GM12878 (cell line): ENCODE data around the gene THRAP3. TPM values are rescaled to one million over a fixed set of nuclear protein-coding genes. Genes with fewer than 3 reads are reported as not detected.
"Not testable (repeated sequence)": the region's sequence is repeated elsewhere in the genome, so short reads cannot be mapped to it uniquely, and the experiment has no call there.

ENCODE experiments used
- ATAC-seq: fragments of 200-7000 bp; cut with Tn5 transposase; 3 replicates; pipeline ENCODE4 v1.9.1; 2020; ENCODE audit warnings: mild to moderate bottlenecking, moderate library complexity
- BruUV-seq: library from RNA; stranded (reverse); fragments of 400-500 nt; replicated peaks from 2 replicates; lab custom pipeline; 2021; lab: Mats Ljungman, UMichigan
- CTCF ChIA-PET: fragments of 300-600 bp; sonication (Branson Sonifier 250); formaldehyde crosslinking; extraction: SDS; loops from one replicate; lab custom pipeline; 2021; ENCODE audit warnings: inconsistent platforms; lab: Yijun Ruan, JAX
- POLR2A ChIA-PET: fragments of 350-600 bp; formaldehyde crosslinking; extraction: SDS; loops from one replicate; lab custom pipeline; 2021; ENCODE audit warnings: inconsistent platforms; lab: Charles Lee
- RAD21 ChIA-PET: fragments of 300-600 bp; sonication (Branson Sonifier 250); formaldehyde crosslinking; loops from one replicate; lab custom pipeline; 2023; ENCODE audit warnings: antibody characterized with exemption; ENCODE audit not compliant: unreplicated experiment; lab: Charles Lee
- SMC1A ChIA-PET: fragments of 300-600 bp; sonication (Branson Sonifier 250); formaldehyde crosslinking; loops from one replicate; lab custom pipeline; 2023; ENCODE audit not compliant: unreplicated experiment, uncharacterized antibody; lab: Charles Lee
- DNase-seq: peaks from one replicate; pipeline ENCODE4 v3.0.0-alpha.2; 2011; ENCODE audit warnings: low read depth, low spot score
- FAIRE-seq: peaks from 3 replicates; lab custom pipeline; 2011; peaks lifted over from hg19 to GRCh38; lab: Jason Lieb, UNC
- H2AFZ ChIP-seq: 2 replicates; pipeline ENCODE4 v1.6.0; 2011; ENCODE audit warnings: low read depth, low read length, control low read depth; ENCODE audit not compliant: control insufficient read depth
- H3K27ac ChIP-seq: 2 replicates; pipeline ENCODE4 v1.5.1; 2011; ENCODE audit warnings: control low read depth; ENCODE audit not compliant: control insufficient read depth, insufficient read depth
- H3K27me3 ChIP-seq, 2 experiments: replicated peaks in 1 of 2; 2 replicates each; pipeline versions ENCODE4 v1.6.0 to v1.6.1; 2011; ENCODE audit warnings: low read length in 1 of 2; ENCODE audit not compliant: control insufficient read depth in 2 of 2, insufficient read depth in 2 of 2
- H3K36me3 ChIP-seq, 2 experiments: 2 replicates each; pipeline ENCODE4 v1.5.1; 2011; ENCODE audit warnings: low read length in 1 of 2; ENCODE audit not compliant: control insufficient read depth in 2 of 2, insufficient read depth in 2 of 2
- H3K4me1 ChIP-seq: 2 replicates; pipeline ENCODE4 v1.6.1; 2011; ENCODE audit warnings: mild to moderate bottlenecking, low read length, moderate library complexity, mixed read lengths; ENCODE audit not compliant: control insufficient read depth, insufficient read depth
- H3K4me2 ChIP-seq: 2 replicates; pipeline ENCODE4 v1.6.0; 2011; ENCODE audit warnings: control low read depth; ENCODE audit not compliant: control insufficient read depth, insufficient read depth
- H3K4me3 ChIP-seq: fragments of 200-600 bp; sonication (generic); 2 replicates; pipeline ENCODE4 v1.5.1; 2016
- H3K79me2 ChIP-seq: 2 replicates; pipeline ENCODE4 v1.6.0; 2011; ENCODE audit warnings: low read length; ENCODE audit not compliant: control insufficient read depth, insufficient read depth
- H3K9ac ChIP-seq: 2 replicates; pipeline ENCODE4 v1.8.0; 2011; ENCODE audit warnings: low read length, control low read depth, mixed read lengths; ENCODE audit not compliant: control insufficient read depth, insufficient read depth
- H3K9me3 ChIP-seq: replicated peaks from 3 replicates; pipeline ENCODE4 v1.5.1; 2011; ENCODE audit warnings: mild to moderate bottlenecking, low read length; ENCODE audit not compliant: control insufficient read depth, insufficient read depth
- H4K20me1 ChIP-seq: 2 replicates; pipeline ENCODE4 v1.6.0; 2011; ENCODE audit not compliant: control insufficient read depth, insufficient read depth
- ASH2L ChIP-seq: fragments of 300-600, 200-600 bp; sonication (generic); IDR thresholded peaks from 2 replicates; pipeline ENCODE4 v1.6.1; 2017; ENCODE audit warnings: low read depth, mild to moderate bottlenecking, borderline replicate concordance
- WGBS: methylation state at CpG from one replicate; pipeline ENCODE4 v1.1.6; 2016; ENCODE audit warnings: low lambda C conversion rate; ENCODE audit not compliant: insufficient replicate concordance, insufficient coverage; ENCODE audit errors: missing lambda C conversion rate; 5-methylcytosine and 5-hydroxymethylcytosine counted together
- in situ Hi-C: fragments of 300-500 bp; cut with MboI; formaldehyde crosslinking; loops from 9 replicates; pipeline ENCODE4 v1.14.3; 2018; ENCODE audit warnings: mixed read lengths
- intact Hi-C: fragments of 100-400 bp; cut with micrococcal nuclease; formaldehyde crosslinking; loops from one replicate; pipeline ENCODE4 v1.14.2; 2022; ENCODE audit not compliant: unreplicated experiment
- polyA plus RNA-seq, 11 experiments: library from polyadenylated mRNA; depleted of rRNA in 4 of 11; unstranded in 6 of 11; stranded (reverse) in 5 of 11; fragments of >200 nt; fragmentation: Nextera tagmentation in 4 of 11; fragmentation: Illumina TruSeq in 1 of 11; extraction: Ambion mirVana in 4 of 11; extraction: Trizol in 1 of 11; gene quantifications; 1 replicate in 1 of 11; 2 replicates in 10 of 11; pipeline versions ENCODE4 v1.2.1 to v1.2.3, GENCODE V29; 2011 to 2016; ENCODE audit warnings: inconsistent platforms in 2 of 11, missing spikeins in 2 of 11, low read depth in 1 of 11
- total RNA-seq, 4 experiments: library from RNA; depleted of rRNA in 3 of 4; stranded (reverse); fragments of >200 nt in 3 of 4; fragmentation: Illumina TruSeq in 1 of 4; extraction: Trizol in 1 of 4; gene quantifications; 2 replicates each; pipeline versions ENCODE4 v1.2.1 to v1.2.3, GENCODE V29; 2013 to 2021
- TF ChIP-seq, protein P1 (sequence below), 3 experiments: IDR thresholded peaks in 2 of 3; conservative IDR thresholded peaks in 1 of 3; 2 replicates each; pipeline ENCODE4 v1.5.1; 2011; ENCODE audit warnings: low read depth in 3 of 3, low read length in 3 of 3, mild to moderate bottlenecking in 3 of 3, control low read depth in 2 of 3, moderate library complexity in 2 of 3, inconsistent platforms in 1 of 3, mixed read lengths in 1 of 3; ENCODE audit not compliant: control insufficient read depth in 2 of 3, insufficient read depth in 1 of 3; ENCODE audit errors: extremely low read depth in 1 of 3

Gene THRAP3
- total and polyA plus RNA-seq, 10 of the 15 experiments (the other 5 are each of a cell fraction or from before 2014, with no cell fraction given) = 76.3 to 173 (median 136) TPM

DNA sequence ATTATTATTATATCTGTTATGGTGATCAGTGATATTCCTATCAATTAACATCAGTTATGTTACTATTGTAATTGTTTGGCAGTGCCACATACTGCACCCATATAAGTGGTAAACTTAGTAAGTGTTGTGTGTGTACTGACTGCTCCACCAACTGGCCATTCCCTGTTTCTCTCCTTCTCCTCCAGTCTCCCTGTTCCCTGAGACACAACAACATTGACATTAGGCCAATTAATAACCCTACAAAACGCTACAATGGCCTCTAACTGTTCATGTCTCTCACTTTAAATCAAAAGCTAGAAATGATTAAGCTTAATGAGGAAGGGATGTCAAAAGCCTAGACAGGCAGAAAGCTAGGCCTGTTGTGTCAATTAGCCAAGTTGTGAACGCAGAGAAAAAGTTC is 6.6 kb upstream of the THRAP3 start:
- in situ Hi-C loops (no loop called here), intact Hi-C loops (no loop called here)
- Histone ChIP-seq H3K9me3 (no peaks in the 10 kb centered on the region), H3K79me2 (no peaks in the 10 kb centered on the region), H3K9ac (no peak overlapping the region), H3K36me3 (no peaks in the 10 kb centered on the region), H2AFZ (no peak overlapping the region), H3K27me3 (no peaks in the 10 kb centered on the region), H3K4me3 (no peak overlapping the region), H4K20me1 (no peaks in the 10 kb centered on the region), H3K4me2 (no peak overlapping the region), H3K4me1 (peaks cover 2% of the 10 kb centered on the region), H3K27ac (no peak overlapping the region)
- ATAC-seq = no peak
- ChIA-PET CTCF (interaction anchor here (0.6 to 2.3 kb wide), 2 partner anchors 30 to 1565 kb away, joined by 3 to 6 read pairs; no protein-coding TSS in a partner anchor), POLR2A (interaction anchor here (0.6 kb wide), 1 partner anchor 166 kb away, joined by 3 read pairs; no protein-coding TSS in a partner anchor), RAD21 (no interaction called here), SMC1A (no interaction called here)
- TF ChIP-seq, protein P1, sequence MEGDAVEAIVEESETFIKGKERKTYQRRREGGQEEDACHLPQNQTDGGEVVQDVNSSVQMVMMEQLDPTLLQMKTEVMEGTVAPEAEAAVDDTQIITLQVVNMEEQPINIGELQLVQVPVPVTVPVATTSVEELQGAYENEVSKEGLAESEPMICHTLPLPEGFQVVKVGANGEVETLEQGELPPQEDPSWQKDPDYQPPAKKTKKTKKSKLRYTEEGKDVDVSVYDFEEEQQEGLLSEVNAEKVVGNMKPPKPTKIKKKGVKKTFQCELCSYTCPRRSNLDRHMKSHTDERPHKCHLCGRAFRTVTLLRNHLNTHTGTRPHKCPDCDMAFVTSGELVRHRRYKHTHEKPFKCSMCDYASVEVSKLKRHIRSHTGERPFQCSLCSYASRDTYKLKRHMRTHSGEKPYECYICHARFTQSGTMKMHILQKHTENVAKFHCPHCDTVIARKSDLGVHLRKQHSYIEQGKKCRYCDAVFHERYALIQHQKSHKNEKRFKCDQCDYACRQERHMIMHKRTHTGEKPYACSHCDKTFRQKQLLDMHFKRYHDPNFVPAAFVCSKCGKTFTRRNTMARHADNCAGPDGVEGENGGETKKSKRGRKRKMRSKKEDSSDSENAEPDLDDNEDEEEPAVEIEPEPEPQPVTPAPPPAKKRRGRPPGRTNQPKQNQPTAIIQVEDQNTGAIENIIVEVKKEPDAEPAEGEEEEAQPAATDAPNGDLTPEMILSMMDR (IDR thresholded peaks at IDR 0.05 in 2 of 3, conservative IDR thresholded peaks at IDR 0.05 in 1 of 3; ENCODE audit: control insufficient read depth in 2 of 3, extremely low read depth in 1 of 3, insufficient read depth in 1 of 3, low read depth in 3 of 3, low read length in 3 of 3) = peak in 1 of 3 experiments; percentile 28; a peak in 1 of 6 replicates
- TF ChIP-seq ASH2L = no peak
- 37% methylated on average over 2 of the region's 2 CpGs for WGBS
- FAIRE-seq = no peak
- no TSS peak for BruUV-seq
- DNase-seq = no peak

DNA sequence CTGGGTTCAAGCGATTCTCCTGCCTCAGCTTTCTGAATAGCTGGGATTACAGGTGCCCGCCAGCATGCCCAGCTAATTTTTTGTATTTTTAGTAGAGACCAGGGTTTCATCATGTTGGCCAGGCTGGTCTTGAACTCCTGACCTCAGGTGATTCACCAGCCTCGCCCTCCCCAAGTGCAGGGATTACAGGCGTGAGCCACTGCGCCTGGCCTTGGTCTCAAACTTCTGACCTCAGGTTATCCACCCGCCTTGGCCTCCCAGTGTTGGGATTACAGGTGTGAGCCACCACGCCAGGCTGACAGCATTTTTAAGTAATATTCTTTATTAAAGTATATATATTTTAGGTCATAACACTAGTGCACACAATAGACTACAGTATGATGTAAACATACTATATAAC is 2.3 kb upstream of the THRAP3 start:
- H3K27me3 ChIP-seq, H2AFZ ChIP-seq, H3K27ac ChIP-seq, ATAC-seq, H3K9me3 ChIP-seq, FAIRE-seq, BruUV-seq, H4K20me1 ChIP-seq, H3K4me2 ChIP-seq, H3K4me1 ChIP-seq, H3K9ac ChIP-seq, H3K36me3 ChIP-seq, DNase-seq, in situ Hi-C loops, H3K4me3 ChIP-seq: not testable (repeated sequence)
- POLR2A ChIA-PET = interaction anchor here (0.6 to 2.8 kb wide), 8 partner anchors 17 to 151 kb away, joined by 3 to 10 read pairs (median 4); partner anchors contain the start of gene TRAPPC3
- RAD21 ChIA-PET = interaction anchor here (1.2 kb wide), 1 partner anchor 72 kb away, joined by 6 read pairs; the partner anchor contains the start of gene TRAPPC3
- CTCF ChIA-PET = interaction anchor here (1.1 kb wide), 1 partner anchor 64 kb away, joined by 3 read pairs; no protein-coding TSS in a partner anchor
- peaks cover 27% of the 10 kb centered on the region for H3K79me2 ChIP-seq
- WGBS = 91% methylated on average over 7 of the region's 7 CpGs
- SMC1A ChIA-PET = interaction anchor here (0.8 kb wide), 1 partner anchor 198 kb away, joined by 3 read pairs; no protein-coding TSS in a partner anchor
- intact Hi-C loops = loop anchor here (10.0 kb wide), 1 partner anchor 163 kb away; the partner anchor contains the start of gene STK40
